PC-9 (cell line): ENCODE results near the gene TEX26.

Experiments
- EZH2 ChIP-seq: fragments of 200-600 bp; sonication (generic); IDR thresholded peaks from 2 replicates; pipeline ENCODE4 v1.8.0; 2017; ENCODE audit warnings: antibody characterized with exemption, low read depth
- TF ChIP-seq, protein P1 (sequence below): fragments of 200-600 bp; sonication (generic); conservative IDR thresholded peaks from 2 replicates; pipeline ENCODE4 v1.6.1; 2017; ENCODE audit warnings: mixed run types, antibody characterized with exemption, mild to moderate bottlenecking, moderate library complexity

- TF ChIP-seq, protein P1, sequence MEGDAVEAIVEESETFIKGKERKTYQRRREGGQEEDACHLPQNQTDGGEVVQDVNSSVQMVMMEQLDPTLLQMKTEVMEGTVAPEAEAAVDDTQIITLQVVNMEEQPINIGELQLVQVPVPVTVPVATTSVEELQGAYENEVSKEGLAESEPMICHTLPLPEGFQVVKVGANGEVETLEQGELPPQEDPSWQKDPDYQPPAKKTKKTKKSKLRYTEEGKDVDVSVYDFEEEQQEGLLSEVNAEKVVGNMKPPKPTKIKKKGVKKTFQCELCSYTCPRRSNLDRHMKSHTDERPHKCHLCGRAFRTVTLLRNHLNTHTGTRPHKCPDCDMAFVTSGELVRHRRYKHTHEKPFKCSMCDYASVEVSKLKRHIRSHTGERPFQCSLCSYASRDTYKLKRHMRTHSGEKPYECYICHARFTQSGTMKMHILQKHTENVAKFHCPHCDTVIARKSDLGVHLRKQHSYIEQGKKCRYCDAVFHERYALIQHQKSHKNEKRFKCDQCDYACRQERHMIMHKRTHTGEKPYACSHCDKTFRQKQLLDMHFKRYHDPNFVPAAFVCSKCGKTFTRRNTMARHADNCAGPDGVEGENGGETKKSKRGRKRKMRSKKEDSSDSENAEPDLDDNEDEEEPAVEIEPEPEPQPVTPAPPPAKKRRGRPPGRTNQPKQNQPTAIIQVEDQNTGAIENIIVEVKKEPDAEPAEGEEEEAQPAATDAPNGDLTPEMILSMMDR, result no peak
- no peak for TF ChIP-seq EZH2
Measured at GRCh38 chr13:30983431-30983830, 51.0 kb downstream of the TEX26 start.
